Keratinocyte (primary cell): Measurements from ENCODE around the gene CD2. TPM values are rescaled to one million over a fixed set of nuclear protein-coding genes. Genes with fewer than 3 reads are reported as not detected.
A peak's percentile ranks its signal among the peaks of the same experiment; 100 is the strongest.

Experiments used
- DNase-seq: peaks from one replicate; pipeline ENCODE4 v3.0.0-alpha.2; 2011; ENCODE audit warnings: low read depth, missing footprints, low spot score
- FAIRE-seq: peaks from 2 replicates; lab custom pipeline; 2011; peaks lifted over from hg19 to GRCh38; lab: Jason Lieb, UNC
- H2AFZ ChIP-seq: 2 replicates; pipeline ENCODE4 v1.6.0; 2012; ENCODE audit warnings: low read length, control low read depth, inconsistent platforms; ENCODE audit not compliant: control insufficient read depth
- H3K27ac ChIP-seq: 2 replicates; pipeline ENCODE4 v1.5.1; 2011; ENCODE audit warnings: low read length; ENCODE audit not compliant: control insufficient read depth, insufficient read depth
- H3K27me3 ChIP-seq: 3 replicates; pipeline ENCODE4 v1.6.0; 2011; ENCODE audit warnings: low read length; ENCODE audit not compliant: control insufficient read depth, insufficient read depth; ENCODE audit errors: extremely low read depth
- H3K36me3 ChIP-seq, 2 experiments: 2 replicates in 1 of 2; 3 replicates in 1 of 2; pipeline ENCODE4 v1.5.1; 2011; ENCODE audit warnings: low read length in 2 of 2, mild to moderate bottlenecking in 1 of 2; ENCODE audit not compliant: control insufficient read depth in 2 of 2, insufficient read depth in 2 of 2; ENCODE audit errors: extremely low read depth in 1 of 2
- H3K4me1 ChIP-seq: 3 replicates; pipeline ENCODE4 v1.5.1; 2011; ENCODE audit warnings: low read length; ENCODE audit not compliant: control insufficient read depth, insufficient read depth; ENCODE audit errors: extremely low read depth
- H3K4me2 ChIP-seq: 3 replicates; pipeline ENCODE4 v1.6.0; 2011; ENCODE audit warnings: low read depth, low read length; ENCODE audit not compliant: control insufficient read depth, insufficient read depth; ENCODE audit errors: extremely low read depth
- H3K4me3 ChIP-seq, 3 experiments: fragments of 200-600 bp in 1 of 3; sonication (generic) in 1 of 3; 2 replicates in 2 of 3; 3 replicates in 1 of 3; pipeline ENCODE4 v1.5.1; 2011 to 2016; ENCODE audit warnings: low read length in 3 of 3, mild to moderate bottlenecking in 3 of 3, control low read depth in 2 of 3, inconsistent platforms in 1 of 3, low read depth in 1 of 3, mixed read lengths in 1 of 3, mixed run types in 1 of 3, moderate library complexity in 1 of 3; ENCODE audit not compliant: control insufficient read depth in 2 of 3, insufficient read depth in 2 of 3; ENCODE audit errors: extremely low read depth in 1 of 3
- H3K79me2 ChIP-seq: 2 replicates; pipeline ENCODE4 v1.6.0; 2012; ENCODE audit warnings: low read length; ENCODE audit not compliant: control insufficient read depth, insufficient read depth
- H3K9ac ChIP-seq: 3 replicates; pipeline ENCODE4 v1.6.0; 2011; ENCODE audit warnings: low read length; ENCODE audit not compliant: control insufficient read depth, insufficient read depth; ENCODE audit errors: extremely low read depth
- H3K9me1 ChIP-seq: 3 replicates; pipeline ENCODE4 v1.6.0; 2011; ENCODE audit warnings: low read length; ENCODE audit not compliant: control insufficient read depth, insufficient read depth; ENCODE audit errors: extremely low read depth
- H3K9me3 ChIP-seq: 2 replicates; pipeline ENCODE4 v1.5.1; 2012; ENCODE audit warnings: low read depth, low read length; ENCODE audit not compliant: control insufficient read depth
- H4K20me1 ChIP-seq: 3 replicates; pipeline ENCODE4 v1.6.0; 2011; ENCODE audit warnings: low read length; ENCODE audit not compliant: control insufficient read depth, insufficient read depth; ENCODE audit errors: extremely low read depth
- EZH2 ChIP-seq: IDR thresholded peaks from one replicate; pipeline ENCODE4 v1.6.1; 2012; ENCODE audit warnings: inconsistent platforms, mild to moderate bottlenecking, low read length, moderate library complexity
- dilution Hi-C: fragments of 300-500 bp; cut with MboI; formaldehyde crosslinking; loops from one replicate; pipeline ENCODE4 v1.7.0; 2020; ENCODE audit warnings: low sequenced_read_pairs; ENCODE audit not compliant: extremely low pct_ligation_motif_present
- polyA plus RNA-seq, 5 experiments: library from polyadenylated mRNA; depleted of rRNA in 3 of 5; stranded (reverse) in 3 of 5; stranded (forward) in 1 of 5; unstranded in 1 of 5; fragments of >200 nt; gene quantifications; 1 replicate in 1 of 5; 2 replicates in 3 of 5; 3 replicates in 1 of 5; pipeline versions ENCODE4 v1.2.1 to v1.2.3, GENCODE V29; 2011 to 2012; ENCODE audit warnings: missing spikeins in 2 of 5, low read depth in 1 of 5, low replicate concordance in 1 of 5
- TF ChIP-seq, protein P1 (sequence below), 3 experiments: IDR thresholded peaks in 1 of 3; conservative IDR thresholded peaks in 1 of 3; optimal IDR thresholded peaks in 1 of 3; 2 replicates in 2 of 3; 3 replicates in 1 of 3; pipeline versions ENCODE3 to v1.5.1; 2011; ENCODE audit warnings: low read length in 3 of 3, mild to moderate bottlenecking in 3 of 3, moderate library complexity in 2 of 3, control low read depth in 1 of 3, inconsistent platforms in 1 of 3; ENCODE audit not compliant: insufficient read depth in 2 of 3; ENCODE audit errors: extremely low read depth in 1 of 3

Gene CD2
- polyA plus RNA-seq, 1 donor (not counting 4 experiments of a cell fraction or from before 2014, with no cell fraction given) = not detected

DNA sequence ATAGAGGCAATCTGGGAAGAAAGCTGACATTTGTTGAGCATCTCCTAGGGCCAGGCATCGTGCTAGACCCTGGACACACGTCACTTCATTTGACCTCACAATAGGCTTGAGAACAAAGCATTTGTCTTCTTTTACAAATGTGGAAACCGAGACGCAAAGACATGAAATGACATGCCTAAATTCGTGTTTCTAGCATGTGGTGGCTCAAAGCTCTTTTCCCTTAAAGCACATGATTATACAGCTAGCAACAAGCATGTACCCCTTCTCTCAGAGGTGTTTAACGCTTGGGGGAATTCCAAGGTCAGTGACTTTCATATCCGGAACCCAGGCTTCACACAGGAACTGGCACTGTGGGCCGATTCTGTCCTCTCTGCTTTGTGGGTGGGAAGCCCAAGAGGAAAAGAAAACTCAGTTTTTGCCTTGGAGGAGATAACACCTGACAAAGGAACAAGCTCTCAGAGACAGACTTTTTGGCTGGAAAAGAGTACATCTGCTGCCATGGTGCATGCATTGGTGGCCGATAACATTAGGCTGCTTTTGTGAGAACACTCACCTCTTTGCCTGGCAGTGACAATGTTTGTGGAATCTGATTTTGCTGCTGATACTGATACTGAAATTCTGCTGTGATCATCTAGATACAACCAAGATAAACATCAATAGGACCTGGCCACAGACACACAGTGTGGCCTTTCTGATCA, 15.4 kb upstream of the CD2 start:
- no peaks in the 10 kb centered on the region for H3K9me1 ChIP-seq
- TF ChIP-seq EZH2 = no peak
- TF ChIP-seq, protein P1, sequence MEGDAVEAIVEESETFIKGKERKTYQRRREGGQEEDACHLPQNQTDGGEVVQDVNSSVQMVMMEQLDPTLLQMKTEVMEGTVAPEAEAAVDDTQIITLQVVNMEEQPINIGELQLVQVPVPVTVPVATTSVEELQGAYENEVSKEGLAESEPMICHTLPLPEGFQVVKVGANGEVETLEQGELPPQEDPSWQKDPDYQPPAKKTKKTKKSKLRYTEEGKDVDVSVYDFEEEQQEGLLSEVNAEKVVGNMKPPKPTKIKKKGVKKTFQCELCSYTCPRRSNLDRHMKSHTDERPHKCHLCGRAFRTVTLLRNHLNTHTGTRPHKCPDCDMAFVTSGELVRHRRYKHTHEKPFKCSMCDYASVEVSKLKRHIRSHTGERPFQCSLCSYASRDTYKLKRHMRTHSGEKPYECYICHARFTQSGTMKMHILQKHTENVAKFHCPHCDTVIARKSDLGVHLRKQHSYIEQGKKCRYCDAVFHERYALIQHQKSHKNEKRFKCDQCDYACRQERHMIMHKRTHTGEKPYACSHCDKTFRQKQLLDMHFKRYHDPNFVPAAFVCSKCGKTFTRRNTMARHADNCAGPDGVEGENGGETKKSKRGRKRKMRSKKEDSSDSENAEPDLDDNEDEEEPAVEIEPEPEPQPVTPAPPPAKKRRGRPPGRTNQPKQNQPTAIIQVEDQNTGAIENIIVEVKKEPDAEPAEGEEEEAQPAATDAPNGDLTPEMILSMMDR (optimal IDR thresholded peaks at IDR 0.05 in 1 of 3, IDR thresholded peaks at IDR 0.05 in 1 of 3, conservative IDR thresholded peaks at IDR 0.05 in 1 of 3; ENCODE audit: extremely low read depth in 1 of 3, insufficient read depth in 2 of 3, low read length in 3 of 3) = no peak
- H3K27ac ChIP-seq = peak overlapping the region; percentile 28
- H3K9me3 ChIP-seq = peaks cover 9% of the 10 kb centered on the region
- H3K4me3 ChIP-seq = no peak overlapping the region
- dilution Hi-C loops = no loop called here
- peak overlapping the region; percentile 17 for H3K4me2 ChIP-seq
- no peaks in the 10 kb centered on the region for H3K79me2 ChIP-seq
- peak overlapping the region; percentile 41 for H2AFZ ChIP-seq
- H3K36me3 ChIP-seq = no peaks in the 10 kb centered on the region
- no peak for DNase-seq
- no peaks in the 10 kb centered on the region for H4K20me1 ChIP-seq
- no peaks in the 10 kb centered on the region for H3K27me3 ChIP-seq
- peak; percentile 84 for FAIRE-seq
- no peak overlapping the region for H3K9ac ChIP-seq
- H3K4me1 ChIP-seq = peaks cover 13% of the 10 kb centered on the region

DNA sequence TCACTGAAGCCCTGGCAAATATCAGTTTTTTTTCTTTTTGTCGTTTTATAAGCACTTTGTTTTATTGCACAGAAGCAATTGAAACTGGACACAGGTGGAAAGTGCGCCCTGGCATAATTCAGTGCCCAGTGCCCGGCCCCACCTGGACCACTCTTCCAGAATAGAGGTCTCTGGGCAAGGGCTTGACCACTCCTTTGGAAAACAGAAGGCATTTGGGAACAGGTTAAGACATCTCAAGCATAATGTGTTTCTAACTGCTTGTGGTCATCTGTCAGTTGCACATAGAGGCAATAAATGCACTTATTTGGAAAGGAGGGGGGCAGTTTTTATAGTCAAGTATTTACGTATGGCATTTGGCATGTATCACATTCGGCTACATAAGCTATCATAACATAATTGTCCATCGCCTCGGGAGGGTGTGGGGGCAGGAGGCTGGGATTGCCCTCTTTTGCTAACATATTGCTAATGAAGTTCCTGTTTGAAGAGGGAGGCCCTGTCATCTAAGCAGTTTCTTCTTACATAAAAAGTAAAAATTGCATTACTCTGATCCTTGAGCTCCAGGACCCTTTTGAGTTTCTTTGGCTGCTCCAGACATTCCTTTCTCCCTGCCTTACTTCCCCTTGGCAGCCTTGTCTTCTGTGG, 14.7 kb upstream of the CD2 start:
- no peak for TF ChIP-seq EZH2
- TF ChIP-seq, protein P1 (optimal IDR thresholded peaks at IDR 0.05 in 1 of 3, IDR thresholded peaks at IDR 0.05 in 1 of 3, conservative IDR thresholded peaks at IDR 0.05 in 1 of 3; ENCODE audit: extremely low read depth in 1 of 3, insufficient read depth in 2 of 3, low read length in 3 of 3) = no peak
- no peak for FAIRE-seq
- dilution Hi-C loops = no loop called here

More for the DNA sequence above, 14.7 kb upstream of the CD2 start:
- Histone ChIP-seq H2AFZ (no peak overlapping the region), H3K79me2 (no peaks in the 10 kb centered on the region), H3K36me3 (no peaks in the 10 kb centered on the region), H3K27me3 (no peaks in the 10 kb centered on the region), H3K27ac (peak overlapping the region; percentile 28), H3K9me1 (no peaks in the 10 kb centered on the region), H3K4me1 (peaks cover 13% of the 10 kb centered on the region), H4K20me1 (no peaks in the 10 kb centered on the region), H3K4me3 (no peak overlapping the region), H3K9me3 (peaks cover 11% of the 10 kb centered on the region), H3K9ac (no peak overlapping the region), H3K4me2 (no peak overlapping the region)
- DNase-seq = no peak
